HL-60 (cell line): ENCODE measurements around the gene FLAD1.

Experiments
- DNase-seq, 2 experiments: peaks; one replicate each; pipeline ENCODE4 v3.0.0-alpha.2; 2010 to 2020; ENCODE audit warnings: low read depth in 1 of 2, low spot score in 1 of 2
- H3K27ac ChIP-seq: fragments of 250-450 bp; sonication (Bioruptor Pico); replicated peaks from 2 replicates; pipeline ENCODE4 v1.5.1; 2020; ENCODE audit warnings: mild to moderate bottlenecking, moderate library complexity
- H3K27me3 ChIP-seq: fragments of 250-450 bp; sonication (Bioruptor Pico); 2 replicates; pipeline ENCODE4 v1.5.1; 2021; ENCODE audit warnings: mild to moderate bottlenecking, moderate library complexity; ENCODE audit not compliant: insufficient read depth, poor library complexity, severe bottlenecking
- H3K4me3 ChIP-seq: replicated peaks from 2 replicates; pipeline ENCODE4 v1.5.1; 2011; ENCODE audit warnings: mild to moderate bottlenecking, control low read depth, low read length; ENCODE audit not compliant: insufficient read depth
- GABPA ChIP-seq: IDR thresholded peaks from 2 replicates; pipeline ENCODE4 v1.6.1; 2012; ENCODE audit warnings: low read depth
- POLR2AphosphoS5 ChIP-seq: IDR thresholded peaks from 2 replicates; pipeline ENCODE4 v1.6.1; 2012; ENCODE audit warnings: low read depth
- SPI1 ChIP-seq: IDR thresholded peaks from 2 replicates; pipeline ENCODE4 v1.6.1; 2012; ENCODE audit warnings: low read depth, mild to moderate bottlenecking, borderline replicate concordance
- TF ChIP-seq, protein P1 (sequence below): IDR thresholded peaks from one replicate; pipeline ENCODE4 v1.5.1; 2011; ENCODE audit warnings: low read length, control low read depth, inconsistent platforms; ENCODE audit not compliant: insufficient read depth
- TF ChIP-seq, protein P2 (sequence below): IDR thresholded peaks from 2 replicates; pipeline ENCODE4 v1.6.1; 2012; ENCODE audit warnings: low read depth; ENCODE audit not compliant: insufficient replicate concordance

The FLAD1 gene

DNA sequence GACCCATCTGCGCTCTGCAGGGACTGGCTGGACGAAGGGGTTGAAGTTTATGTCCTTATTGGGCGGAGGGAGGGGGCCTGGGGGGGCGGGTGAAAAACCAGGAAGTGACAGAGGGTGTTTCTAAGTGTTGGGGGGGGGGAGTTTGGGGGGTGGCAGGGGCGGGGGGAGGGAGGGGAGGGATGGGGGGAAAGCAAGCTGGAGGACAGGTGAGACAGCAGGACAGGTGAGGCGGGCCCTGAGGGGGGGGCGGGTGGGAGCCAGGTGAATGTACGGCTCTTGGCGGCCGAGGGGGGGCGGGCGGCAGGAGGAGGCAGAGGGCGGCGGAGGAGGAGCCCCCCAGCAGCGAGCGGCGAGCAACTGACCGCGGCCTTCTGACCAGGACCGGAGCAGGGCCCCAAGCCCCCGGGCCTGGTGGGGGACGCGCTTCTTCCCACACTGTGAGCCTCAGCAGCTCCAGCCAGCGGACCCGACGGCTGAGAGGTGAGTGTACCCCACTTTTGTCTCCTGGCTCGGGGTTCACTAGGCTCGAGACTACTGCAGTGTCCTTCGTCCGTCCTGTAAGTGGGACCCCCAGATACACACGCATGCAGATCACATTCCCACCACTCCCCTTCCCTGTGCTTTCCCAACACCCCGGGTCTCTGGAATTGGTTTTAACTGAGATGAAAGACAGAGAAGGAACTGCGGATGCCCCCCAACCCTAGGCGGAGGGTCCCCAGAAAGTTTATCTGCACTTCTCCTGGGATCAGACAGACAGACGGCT, 19.5 kb downstream of the FLAD1 start, which contains the start of gene ZBTB7B:
Gene ZBTB7B, plus strand, starts transcription at position 339 of the 763 bp plus-strand sequence. CDS start 11,859 bp downstream, outside the sequence.
- peak within 1 kb of the TSS; percentile 72 for H3K4me3 ChIP-seq
- DNase-seq, result no peak
- no peaks in the 10 kb centered on the region for H3K27me3 ChIP-seq
- H3K27ac ChIP-seq, result peak within 1 kb of the TSS; percentile 94
- TF ChIP-seq SPI1 (no peak), POLR2AphosphoS5 (no peak), GABPA (no peak)
- TF ChIP-seq, protein P1, sequence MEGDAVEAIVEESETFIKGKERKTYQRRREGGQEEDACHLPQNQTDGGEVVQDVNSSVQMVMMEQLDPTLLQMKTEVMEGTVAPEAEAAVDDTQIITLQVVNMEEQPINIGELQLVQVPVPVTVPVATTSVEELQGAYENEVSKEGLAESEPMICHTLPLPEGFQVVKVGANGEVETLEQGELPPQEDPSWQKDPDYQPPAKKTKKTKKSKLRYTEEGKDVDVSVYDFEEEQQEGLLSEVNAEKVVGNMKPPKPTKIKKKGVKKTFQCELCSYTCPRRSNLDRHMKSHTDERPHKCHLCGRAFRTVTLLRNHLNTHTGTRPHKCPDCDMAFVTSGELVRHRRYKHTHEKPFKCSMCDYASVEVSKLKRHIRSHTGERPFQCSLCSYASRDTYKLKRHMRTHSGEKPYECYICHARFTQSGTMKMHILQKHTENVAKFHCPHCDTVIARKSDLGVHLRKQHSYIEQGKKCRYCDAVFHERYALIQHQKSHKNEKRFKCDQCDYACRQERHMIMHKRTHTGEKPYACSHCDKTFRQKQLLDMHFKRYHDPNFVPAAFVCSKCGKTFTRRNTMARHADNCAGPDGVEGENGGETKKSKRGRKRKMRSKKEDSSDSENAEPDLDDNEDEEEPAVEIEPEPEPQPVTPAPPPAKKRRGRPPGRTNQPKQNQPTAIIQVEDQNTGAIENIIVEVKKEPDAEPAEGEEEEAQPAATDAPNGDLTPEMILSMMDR, result no peak
- TF ChIP-seq, protein P2, sequence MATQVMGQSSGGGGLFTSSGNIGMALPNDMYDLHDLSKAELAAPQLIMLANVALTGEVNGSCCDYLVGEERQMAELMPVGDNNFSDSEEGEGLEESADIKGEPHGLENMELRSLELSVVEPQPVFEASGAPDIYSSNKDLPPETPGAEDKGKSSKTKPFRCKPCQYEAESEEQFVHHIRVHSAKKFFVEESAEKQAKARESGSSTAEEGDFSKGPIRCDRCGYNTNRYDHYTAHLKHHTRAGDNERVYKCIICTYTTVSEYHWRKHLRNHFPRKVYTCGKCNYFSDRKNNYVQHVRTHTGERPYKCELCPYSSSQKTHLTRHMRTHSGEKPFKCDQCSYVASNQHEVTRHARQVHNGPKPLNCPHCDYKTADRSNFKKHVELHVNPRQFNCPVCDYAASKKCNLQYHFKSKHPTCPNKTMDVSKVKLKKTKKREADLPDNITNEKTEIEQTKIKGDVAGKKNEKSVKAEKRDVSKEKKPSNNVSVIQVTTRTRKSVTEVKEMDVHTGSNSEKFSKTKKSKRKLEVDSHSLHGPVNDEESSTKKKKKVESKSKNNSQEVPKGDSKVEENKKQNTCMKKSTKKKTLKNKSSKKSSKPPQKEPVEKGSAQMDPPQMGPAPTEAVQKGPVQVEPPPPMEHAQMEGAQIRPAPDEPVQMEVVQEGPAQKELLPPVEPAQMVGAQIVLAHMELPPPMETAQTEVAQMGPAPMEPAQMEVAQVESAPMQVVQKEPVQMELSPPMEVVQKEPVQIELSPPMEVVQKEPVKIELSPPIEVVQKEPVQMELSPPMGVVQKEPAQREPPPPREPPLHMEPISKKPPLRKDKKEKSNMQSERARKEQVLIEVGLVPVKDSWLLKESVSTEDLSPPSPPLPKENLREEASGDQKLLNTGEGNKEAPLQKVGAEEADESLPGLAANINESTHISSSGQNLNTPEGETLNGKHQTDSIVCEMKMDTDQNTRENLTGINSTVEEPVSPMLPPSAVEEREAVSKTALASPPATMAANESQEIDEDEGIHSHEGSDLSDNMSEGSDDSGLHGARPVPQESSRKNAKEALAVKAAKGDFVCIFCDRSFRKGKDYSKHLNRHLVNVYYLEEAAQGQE, result no peak

DNA sequence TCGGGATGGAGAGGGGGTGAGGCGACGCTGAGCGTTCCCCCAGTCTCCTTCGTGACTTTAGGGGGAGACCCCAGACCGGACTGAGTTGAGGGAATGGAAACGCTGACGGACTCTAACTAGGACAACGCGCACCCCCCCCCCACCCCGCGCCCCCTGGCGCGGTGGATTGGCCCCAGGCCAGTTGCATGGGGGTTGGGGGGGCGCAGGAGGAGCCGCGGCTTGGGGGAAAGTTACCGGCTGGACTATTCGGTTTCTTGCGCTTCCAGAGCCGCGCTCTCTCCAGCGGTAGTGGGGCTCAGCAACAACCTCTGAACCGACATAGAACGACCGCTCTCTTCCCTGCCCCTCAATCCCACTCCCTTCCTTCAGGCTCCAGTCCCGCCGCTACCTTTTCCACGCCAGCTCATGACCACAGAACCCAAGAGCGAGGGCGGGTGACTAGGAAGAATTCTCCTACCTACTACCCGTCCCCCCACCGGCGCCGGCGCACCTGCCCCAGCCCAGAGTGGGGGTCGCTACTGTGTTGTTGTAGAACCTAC, 20.2 kb downstream of the FLAD1 start:
- H3K27ac ChIP-seq, result peak overlapping the region; percentile 94
- TF ChIP-seq, protein P2, result no peak
- TF ChIP-seq POLR2AphosphoS5 (no peak), GABPA (no peak), SPI1 (no peak)
- TF ChIP-seq, protein P1, result no peak

DNA sequence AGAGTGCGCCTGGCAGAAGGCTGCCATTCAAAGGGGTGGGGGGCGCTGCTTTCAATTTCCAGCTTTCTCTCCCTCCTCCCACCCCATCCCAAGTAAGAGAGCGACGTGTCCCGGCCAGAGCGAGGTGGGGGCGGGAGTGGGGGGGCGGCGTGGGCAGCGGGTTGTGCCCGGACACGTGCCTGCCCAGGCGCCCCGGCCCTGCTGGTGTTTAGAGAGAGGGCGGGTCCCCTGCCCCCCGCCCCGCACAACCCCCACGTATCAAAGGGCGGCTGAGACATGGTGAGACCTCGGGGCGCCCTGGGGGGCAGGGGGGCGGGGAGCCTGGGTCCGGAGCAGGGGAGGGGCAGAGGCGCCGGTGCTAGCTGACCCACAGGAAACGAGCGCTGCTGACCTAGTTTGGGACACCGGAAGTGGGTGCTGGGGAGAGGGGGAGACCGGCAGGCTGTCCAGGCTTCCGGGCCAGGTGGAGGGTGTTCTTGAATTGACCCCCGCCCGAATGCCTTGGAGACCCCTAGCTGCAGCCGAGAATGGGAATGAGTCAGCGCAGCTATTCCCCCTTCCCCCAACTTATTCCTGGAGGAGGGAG, 20.7 kb downstream of the FLAD1 start:
- Histone ChIP-seq H3K4me3 (peak overlapping the region; percentile 72), H3K27ac (peak overlapping the region; percentile 94), H3K27me3 (no peaks in the 10 kb centered on the region)
- DNase-seq, result peak in 1 of 2 experiments; percentile 70
- TF ChIP-seq SPI1 (no peak), POLR2AphosphoS5 (peak; percentile 54; the same call in 1 of the 2 replicates), GABPA (peak; percentile 28; the same call in 1 of the 2 replicates)
- TF ChIP-seq, protein P2, result no peak
- TF ChIP-seq, protein P1, result no peak

More for the DNA sequence above, 20.2 kb downstream of the FLAD1 start:
- Histone ChIP-seq H3K4me3 (peak overlapping the region; percentile 72), H3K27me3 (no peaks in the 10 kb centered on the region)
- peak in 1 of 2 experiments; percentile 54 for DNase-seq
